ENCODE results near the gene PSEN1. TPM values are rescaled to one million over a fixed set of nuclear protein-coding genes. Genes with fewer than 3 reads are reported as not detected.

The PSEN1 gene
- total RNA-seq (2014; rRNA removed; shearing (Covaris generic)): 49.5 and 81.9 TPM in 2 replicates
- polyA plus RNA-seq (2016; fragmentation: Nextera tagmentation; extraction: Ambion mirVana): 46.3 and 46.6 TPM in 2 replicates

DNA sequence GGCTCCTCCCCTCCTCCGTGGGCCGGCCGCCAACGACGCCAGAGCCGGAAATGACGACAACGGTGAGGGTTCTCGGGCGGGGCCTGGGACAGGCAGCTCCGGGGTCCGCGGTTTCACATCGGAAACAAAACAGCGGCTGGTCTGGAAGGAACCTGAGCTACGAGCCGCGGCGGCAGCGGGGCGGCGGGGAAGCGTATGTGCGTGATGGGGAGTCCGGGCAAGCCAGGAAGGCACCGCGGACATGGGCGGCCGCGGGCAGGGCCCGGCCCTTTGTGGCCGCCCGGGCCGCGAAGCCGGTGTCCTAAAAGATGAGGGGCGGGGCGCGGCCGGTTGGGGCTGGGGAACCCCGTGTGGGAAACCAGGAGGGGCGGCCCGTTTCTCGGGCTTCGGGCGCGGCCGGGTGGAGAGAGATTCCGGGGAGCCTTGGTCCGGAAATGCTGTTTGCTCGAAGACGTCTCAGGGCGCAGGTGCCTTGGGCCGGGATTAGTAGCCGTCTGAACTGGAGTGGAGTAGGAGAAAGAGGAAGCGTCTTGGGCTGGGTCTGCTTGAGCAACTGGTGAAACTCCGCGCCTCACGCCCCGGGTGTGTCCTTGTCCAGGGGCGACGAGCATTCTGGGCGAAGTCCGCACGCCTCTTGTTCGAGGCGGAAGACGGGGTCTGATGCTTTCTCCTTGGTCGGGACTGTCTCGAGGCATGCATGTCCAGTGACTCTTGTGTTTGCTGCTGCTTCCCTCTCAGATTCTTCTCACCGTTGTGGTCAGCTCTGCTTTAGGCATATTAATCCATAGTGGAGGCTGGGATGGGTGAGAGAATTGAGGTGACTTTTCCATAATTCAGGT lies at the start of gene PSEN1:
Gene PSEN1, plus strand, starts transcription at position 121 of the 839 bp plus-strand sequence. CDS start 11,513 bp downstream, outside the sequence.
- H3K9me2 ChIP-seq (ENCODE audit: insufficient read depth): no peaks in the 10 kb centered on the region
- peaks cover 8% of the 10 kb centered on the region for H3K4me1 ChIP-seq (ENCODE audit: insufficient read depth)
- no peaks in the 10 kb centered on the region for H3K27me3 ChIP-seq (replicated peaks; ENCODE audit: insufficient read depth)
- H3K4me2 ChIP-seq (ENCODE audit: unreplicated experiment): peak within 1 kb of the TSS; percentile 99
- DNase-seq: peak; percentile 96
- TF ChIP-seq EZH2 (IDR thresholded peaks at IDR 0.05; ENCODE audit: insufficient read depth, poor library complexity, severe bottlenecking): no peak
- no peak for TF ChIP-seq EZH2phosphoT487 (IDR thresholded peaks at IDR 0.05; ENCODE audit: insufficient read depth, low read depth)
- H3K27ac ChIP-seq: peak within 1 kb of the TSS; percentile 92
- peak within 1 kb of the TSS; percentile 98 for H3K4me3 ChIP-seq
- peaks cover 48% of the 10 kb centered on the region for H3K79me2 ChIP-seq (ENCODE audit: insufficient read depth)
- WGBS, 2 experiments (ENCODE audit: low coverage in 1 of 2, low lambda C conversion rate in 2 of 2, missing lambda C conversion rate in 2 of 2): 0% methylated on average over 50 to 71 of the region's 71 CpGs
- no peaks in the 10 kb centered on the region for H3K9me3 ChIP-seq (ENCODE audit: low read depth)
- H4K20me1 ChIP-seq (ENCODE audit: insufficient read depth): no peaks in the 10 kb centered on the region
- no peaks in the 10 kb centered on the region for H3K36me3 ChIP-seq (ENCODE audit: low read depth)
- H3F3A ChIP-seq (ENCODE audit: insufficient read depth): peaks cover 20% of the 10 kb centered on the region
- peak within 1 kb of the TSS; percentile 96 for H3K9ac ChIP-seq
- in situ Hi-C loops (cut with MboI): no loop called here
- H2AFZ ChIP-seq: peak within 1 kb of the TSS; percentile 84

DNA sequence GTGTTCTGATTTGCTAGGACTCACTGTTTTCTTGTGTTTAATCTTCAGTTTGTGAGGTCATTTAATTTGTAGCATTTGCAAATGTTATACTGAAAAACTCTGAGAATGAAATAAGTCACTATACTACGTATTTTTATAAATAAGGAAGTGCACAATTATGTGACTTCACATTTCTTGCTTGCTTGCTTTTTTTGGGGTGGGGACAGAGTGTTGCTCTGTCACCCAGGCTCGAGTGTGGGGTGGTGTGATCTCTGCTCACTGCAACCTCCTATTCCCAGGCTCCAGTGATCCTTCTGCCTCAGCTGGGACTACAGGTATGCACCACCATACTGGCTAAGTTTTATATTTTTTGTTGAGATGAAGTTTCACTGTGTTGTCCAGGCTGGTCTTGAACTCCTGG lies 45.3 kb upstream of the PSEN1 start:
- Histone ChIP-seq H3K27me3 (replicated peaks; ENCODE audit: insufficient read depth) (no peaks in the 10 kb centered on the region), H3K9ac (no peak overlapping the region), H3K4me1 (ENCODE audit: insufficient read depth) (no peaks in the 10 kb centered on the region), H2AFZ (no peak overlapping the region), H3K79me2 (ENCODE audit: insufficient read depth) (peaks cover 100% of the 10 kb centered on the region), H3F3A (ENCODE audit: insufficient read depth) (no peaks in the 10 kb centered on the region), H3K36me3 (ENCODE audit: low read depth) (peaks cover 53% of the 10 kb centered on the region), H3K4me3 (no peak overlapping the region), H3K9me3 (ENCODE audit: low read depth) (no peaks in the 10 kb centered on the region), H4K20me1 (ENCODE audit: insufficient read depth) (no peaks in the 10 kb centered on the region), H3K4me2 (ENCODE audit: unreplicated experiment) (no peak overlapping the region), H3K27ac (no peak overlapping the region), H3K9me2 (ENCODE audit: insufficient read depth) (no peaks in the 10 kb centered on the region)
- DNase-seq: no peak
- WGBS, 2 experiments (ENCODE audit: low coverage in 1 of 2, low lambda C conversion rate in 2 of 2, missing lambda C conversion rate in 2 of 2): 94 to 100% methylated on average over 2 of the region's 2 CpGs
- TF ChIP-seq EZH2 (IDR thresholded peaks at IDR 0.05; ENCODE audit: insufficient read depth, poor library complexity, severe bottlenecking): no peak
- no peak for TF ChIP-seq EZH2phosphoT487 (IDR thresholded peaks at IDR 0.05; ENCODE audit: insufficient read depth, low read depth)
- in situ Hi-C loops (cut with MboI): no loop called here

- Histone ChIP-seq H3K9ac (no peak overlapping the region), H3K27me3 (replicated peaks; ENCODE audit: insufficient read depth) (no peaks in the 10 kb centered on the region), H3K9me3 (ENCODE audit: low read depth) (no peaks in the 10 kb centered on the region), H3K9me2 (ENCODE audit: insufficient read depth) (no peaks in the 10 kb centered on the region), H3K36me3 (ENCODE audit: low read depth) (peaks cover 51% of the 10 kb centered on the region), H3K4me1 (ENCODE audit: insufficient read depth) (no peaks in the 10 kb centered on the region), H3K79me2 (ENCODE audit: insufficient read depth) (peaks cover 94% of the 10 kb centered on the region), H3K4me3 (no peak overlapping the region), H4K20me1 (ENCODE audit: insufficient read depth) (no peaks in the 10 kb centered on the region), H3K4me2 (ENCODE audit: unreplicated experiment) (no peak overlapping the region), H3K27ac (no peak overlapping the region; the same call in 1 of the 2 replicates), H3F3A (ENCODE audit: insufficient read depth) (peaks cover 20% of the 10 kb centered on the region; the same call in 1 of the 2 replicates), H2AFZ (no peak overlapping the region)
- TF ChIP-seq EZH2phosphoT487 (IDR thresholded peaks at IDR 0.05; ENCODE audit: insufficient read depth, low read depth): no peak
- no peak for TF ChIP-seq EZH2 (IDR thresholded peaks at IDR 0.05; ENCODE audit: insufficient read depth, poor library complexity, severe bottlenecking)
- WGBS, 2 experiments (ENCODE audit: low coverage in 1 of 2, low lambda C conversion rate in 2 of 2, missing lambda C conversion rate in 2 of 2): 99% methylated on average over 11 of the region's 11 CpGs
- DNase-seq: peak; percentile 3
- in situ Hi-C loops (cut with MboI): no loop called here
Measured at GRCh38 chr14:73097421-73097820, 38.9 kb upstream of the PSEN1 start.

DNA sequence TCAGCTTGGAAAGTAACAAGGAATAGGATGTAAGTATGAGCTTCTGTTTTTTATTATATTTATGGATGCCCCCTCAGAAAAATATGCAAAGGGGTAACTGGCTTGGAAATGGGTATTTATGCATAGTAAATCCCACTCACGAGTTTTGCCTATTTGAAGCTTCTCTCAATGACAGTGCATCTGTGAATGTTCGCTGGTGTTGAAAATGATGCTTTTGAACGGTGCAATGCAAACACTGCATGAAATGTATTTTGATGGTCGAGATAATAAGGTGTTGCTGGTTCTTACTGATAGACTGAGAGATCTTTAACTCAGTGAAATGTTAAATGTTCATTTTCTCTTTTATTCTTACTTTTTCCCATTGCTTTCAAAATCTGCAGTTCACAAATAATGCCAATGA lies 36.0 kb upstream of the PSEN1 start:
- peaks cover 27% of the 10 kb centered on the region; the same call in 1 of the 2 replicates for H3F3A ChIP-seq (ENCODE audit: insufficient read depth)
- peaks cover 69% of the 10 kb centered on the region for H3K36me3 ChIP-seq (ENCODE audit: low read depth)
- H3K9me2 ChIP-seq (ENCODE audit: insufficient read depth): no peaks in the 10 kb centered on the region
- in situ Hi-C loops (cut with MboI): no loop called here
- H3K4me3 ChIP-seq: no peak overlapping the region
- WGBS, 2 experiments (ENCODE audit: low coverage in 1 of 2, low lambda C conversion rate in 2 of 2, missing lambda C conversion rate in 2 of 2): 87 to 89% methylated on average over 4 of the region's 4 CpGs
- H3K9ac ChIP-seq: no peak overlapping the region
- TF ChIP-seq EZH2phosphoT487 (IDR thresholded peaks at IDR 0.05; ENCODE audit: insufficient read depth, low read depth) (no peak), EZH2 (IDR thresholded peaks at IDR 0.05; ENCODE audit: insufficient read depth, poor library complexity, severe bottlenecking) (no peak)
- no peak overlapping the region for H2AFZ ChIP-seq
- H3K9me3 ChIP-seq (ENCODE audit: low read depth): no peaks in the 10 kb centered on the region
- H3K27me3 ChIP-seq (replicated peaks; ENCODE audit: insufficient read depth): no peaks in the 10 kb centered on the region
- H3K27ac ChIP-seq: no peak overlapping the region
- no peaks in the 10 kb centered on the region for H4K20me1 ChIP-seq (ENCODE audit: insufficient read depth)
- no peak overlapping the region for H3K4me2 ChIP-seq (ENCODE audit: unreplicated experiment)
- peaks cover 86% of the 10 kb centered on the region for H3K79me2 ChIP-seq (ENCODE audit: insufficient read depth)
- DNase-seq: no peak
- no peaks in the 10 kb centered on the region for H3K4me1 ChIP-seq (ENCODE audit: insufficient read depth)

Data from GM23248 (cell line).